HL-60/S4 treated with retinoic acid at 250 ng/mL for 4 days and 3 days (cell line): ENCODE measurements around the gene GATA5.
"Not testable (repeated sequence)": the region's sequence is repeated elsewhere in the genome, so short reads cannot be mapped to it uniquely, and the experiment has no call there.

ENCODE experiments used
- in situ Hi-C: fragments of 300-500 bp; cut with MboI; formaldehyde crosslinking; loops from 2 replicates; pipeline ENCODE4 v1.7.0; 2022; ENCODE audit warnings: low sequenced_read_pairs

The GATA5 gene

GRCh38 chr20:62441987-62442539, 33.7 kb downstream of the GATA5 start:
- in situ Hi-C loops = no loop called here

GRCh38 chr20:62439218-62439617, 36.6 kb downstream of the GATA5 start:
- in situ Hi-C loops = no loop called here

- in situ Hi-C loops = no loop called here
Observed at GRCh38 chr20:62437927-62438326, 37.9 kb downstream of the GATA5 start.

- in situ Hi-C loops = no loop called here
Observed at GRCh38 chr20:62437496-62437895, 38.3 kb downstream of the GATA5 start.

GRCh38 chr20:62436692-62437091, 39.1 kb downstream of the GATA5 start:
- in situ Hi-C loops = no loop called here

- in situ Hi-C loops = no loop called here
Observed at GRCh38 chr20:62433658-62434497, 41.9 kb downstream of the GATA5 start.

- in situ Hi-C loops = no loop called here
Observed at GRCh38 chr20:62430866-62431447, 44.8 kb downstream of the GATA5 start.

- in situ Hi-C loops = no loop called here
Observed at GRCh38 chr20:62430311-62430853, 45.4 kb downstream of the GATA5 start.

- in situ Hi-C loops = no loop called here
Observed at GRCh38 chr20:62429455-62430310, 46.1 kb downstream of the GATA5 start.

- in situ Hi-C loops = no loop called here
Observed at GRCh38 chr20:62428396-62429295, 47.1 kb downstream of the GATA5 start.

GRCh38 chr20:62428002-62428372, 47.8 kb downstream of the GATA5 start:
- in situ Hi-C loops = no loop called here

GRCh38 chr20:62427172-62428001, 48.4 kb downstream of the GATA5 start, which contains the start of gene RBBP8NL:
RBBP8NL (minus strand) TSS chr20:62427539; CDS start chr20:62419647, 7,892 bp downstream.
- in situ Hi-C loops = no loop called here

- in situ Hi-C loops = no loop called here
Observed at GRCh38 chr20:62426699-62427131, 49.1 kb downstream of the GATA5 start.

GRCh38 chr20:62426059-62426348, 49.8 kb downstream of the GATA5 start:
- in situ Hi-C loops = not testable (repeated sequence)

GRCh38 chr20:62425281-62426058, 50.3 kb downstream of the GATA5 start:
- in situ Hi-C loops = no loop called here

- in situ Hi-C loops = no loop called here
Observed at GRCh38 chr20:62424249-62425107, 51.3 kb downstream of the GATA5 start.

- in situ Hi-C loops = no loop called here
Observed at GRCh38 chr20:62423326-62423706, 52.5 kb downstream of the GATA5 start.
